ENCODE measurements around the gene UBASH3B.

GRCh38 chr11:122803306-122803705 is 147.8 kb downstream of the UBASH3B start:
- TF ChIP-seq, protein P1, sequence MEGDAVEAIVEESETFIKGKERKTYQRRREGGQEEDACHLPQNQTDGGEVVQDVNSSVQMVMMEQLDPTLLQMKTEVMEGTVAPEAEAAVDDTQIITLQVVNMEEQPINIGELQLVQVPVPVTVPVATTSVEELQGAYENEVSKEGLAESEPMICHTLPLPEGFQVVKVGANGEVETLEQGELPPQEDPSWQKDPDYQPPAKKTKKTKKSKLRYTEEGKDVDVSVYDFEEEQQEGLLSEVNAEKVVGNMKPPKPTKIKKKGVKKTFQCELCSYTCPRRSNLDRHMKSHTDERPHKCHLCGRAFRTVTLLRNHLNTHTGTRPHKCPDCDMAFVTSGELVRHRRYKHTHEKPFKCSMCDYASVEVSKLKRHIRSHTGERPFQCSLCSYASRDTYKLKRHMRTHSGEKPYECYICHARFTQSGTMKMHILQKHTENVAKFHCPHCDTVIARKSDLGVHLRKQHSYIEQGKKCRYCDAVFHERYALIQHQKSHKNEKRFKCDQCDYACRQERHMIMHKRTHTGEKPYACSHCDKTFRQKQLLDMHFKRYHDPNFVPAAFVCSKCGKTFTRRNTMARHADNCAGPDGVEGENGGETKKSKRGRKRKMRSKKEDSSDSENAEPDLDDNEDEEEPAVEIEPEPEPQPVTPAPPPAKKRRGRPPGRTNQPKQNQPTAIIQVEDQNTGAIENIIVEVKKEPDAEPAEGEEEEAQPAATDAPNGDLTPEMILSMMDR (IDR thresholded peaks at IDR 0.05; ENCODE audit: low read depth, low read length): no peak
- no peak for TF ChIP-seq EZH2phosphoT487 (IDR thresholded peaks at IDR 0.05; ENCODE audit: low read depth)
